ENCODE results near the gene RPH3AL.

RPH3AL gene

DNA sequence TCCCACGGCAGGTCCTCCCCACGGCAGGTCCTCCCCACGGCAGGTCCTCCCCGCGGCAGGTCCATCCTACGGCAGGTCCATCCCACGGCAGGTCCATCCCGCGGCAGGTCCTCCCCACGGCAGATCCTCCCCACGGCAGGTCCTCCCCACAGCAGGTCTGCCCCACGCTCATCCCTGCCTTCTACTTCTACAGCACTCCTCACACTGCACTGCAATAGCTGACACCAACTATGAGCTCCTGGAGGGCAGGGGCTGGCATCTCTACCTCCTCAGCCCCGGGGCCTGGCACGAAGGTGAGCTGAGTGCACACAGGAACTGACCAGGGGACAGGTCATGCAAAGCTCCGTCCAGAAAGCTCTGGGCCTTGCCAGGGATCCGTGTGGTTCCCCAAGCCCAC, 45.3 kb downstream of the RPH3AL start:
- no peak overlapping the region for H3K4me3 ChIP-seq (ENCODE audit: low read length)
- TF ChIP-seq CTCF (IDR thresholded peaks at IDR 0.05; ENCODE audit: insufficient read depth, low read depth, low read length, missing control alignments) = no peak
- DNase-seq (ENCODE audit: low read depth) = no peak

- H3K4me3 ChIP-seq (ENCODE audit: low read length) = no peak overlapping the region
- no peak for DNase-seq (ENCODE audit: low read depth)
- TF ChIP-seq CTCF (IDR thresholded peaks at IDR 0.05; ENCODE audit: insufficient read depth, low read depth, low read length, missing control alignments) = no peak
These were observed 45.9 kb downstream of the RPH3AL start for GRCh38 chr17:306536-307294.

DNA sequence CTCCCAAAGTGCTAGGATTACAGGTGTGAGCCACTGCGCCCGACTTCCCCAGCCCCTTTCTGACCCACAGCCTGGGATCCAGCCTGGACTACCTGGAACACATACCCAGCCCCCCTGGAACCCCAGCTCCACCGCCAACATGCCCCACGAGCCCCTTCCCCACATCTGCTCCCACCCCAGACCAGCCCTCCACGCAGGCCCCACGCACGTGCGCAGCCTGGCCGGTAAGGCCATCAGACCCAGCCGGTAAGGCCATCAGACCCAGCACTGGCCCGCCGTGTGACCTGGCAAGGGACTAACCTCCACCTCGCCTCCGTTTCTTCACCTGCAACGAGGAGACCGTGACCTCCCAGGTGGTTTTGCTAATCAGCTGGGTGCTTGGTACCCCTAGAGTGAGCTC, 46.5 kb downstream of the RPH3AL start:
- no peak overlapping the region for H3K4me3 ChIP-seq (ENCODE audit: low read length)
- no peak for TF ChIP-seq CTCF (IDR thresholded peaks at IDR 0.05; ENCODE audit: insufficient read depth, low read depth, low read length, missing control alignments)
- no peak for DNase-seq (ENCODE audit: low read depth)

DNA sequence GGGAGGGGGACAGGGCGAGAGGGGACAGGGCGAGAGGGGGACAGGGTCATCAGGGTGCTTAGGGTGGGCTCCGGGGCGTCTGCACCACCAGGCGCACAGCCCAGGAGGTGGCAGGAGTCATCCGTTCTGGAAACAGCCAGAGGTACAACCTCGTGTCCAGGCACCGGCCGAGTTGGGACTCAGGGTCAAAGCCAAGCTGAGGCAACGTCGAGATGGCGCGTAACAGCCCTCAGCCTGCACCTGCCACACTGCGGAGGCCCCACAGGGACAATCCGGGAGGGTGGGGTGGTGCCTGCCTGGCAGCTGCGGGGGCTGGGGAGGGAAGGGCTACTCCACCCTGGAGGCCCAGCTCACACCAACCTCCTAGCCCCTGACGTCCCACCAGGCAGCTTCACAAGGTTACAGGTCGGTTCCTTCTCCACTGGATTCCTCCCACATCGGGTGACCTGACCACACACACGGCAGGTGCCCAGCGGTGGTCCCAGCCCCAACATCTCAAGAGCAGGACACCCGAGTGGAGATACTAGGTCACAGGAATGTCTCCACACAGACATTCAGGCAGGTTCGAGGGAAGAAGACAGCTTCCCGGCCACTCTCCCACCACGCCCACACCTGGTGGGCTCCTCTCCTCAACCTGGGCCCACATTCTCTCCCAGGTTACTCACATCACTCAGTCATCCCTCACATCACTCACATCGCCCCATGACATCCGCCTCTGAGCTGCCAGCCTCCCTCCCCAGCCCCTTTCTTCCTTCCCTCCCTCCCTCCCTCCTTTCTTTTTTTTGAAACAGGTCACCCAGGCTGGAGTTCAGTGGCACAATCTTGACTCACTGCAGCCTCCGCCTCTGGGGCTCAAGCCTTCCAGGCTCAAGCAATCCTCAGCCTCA, 47.3 kb downstream of the RPH3AL start:
- no peak overlapping the region for H3K4me3 ChIP-seq (ENCODE audit: low read length)
- DNase-seq (ENCODE audit: low read depth) = no peak
- no peak for TF ChIP-seq CTCF (IDR thresholded peaks at IDR 0.05; ENCODE audit: insufficient read depth, low read depth, low read length, missing control alignments)

DNA sequence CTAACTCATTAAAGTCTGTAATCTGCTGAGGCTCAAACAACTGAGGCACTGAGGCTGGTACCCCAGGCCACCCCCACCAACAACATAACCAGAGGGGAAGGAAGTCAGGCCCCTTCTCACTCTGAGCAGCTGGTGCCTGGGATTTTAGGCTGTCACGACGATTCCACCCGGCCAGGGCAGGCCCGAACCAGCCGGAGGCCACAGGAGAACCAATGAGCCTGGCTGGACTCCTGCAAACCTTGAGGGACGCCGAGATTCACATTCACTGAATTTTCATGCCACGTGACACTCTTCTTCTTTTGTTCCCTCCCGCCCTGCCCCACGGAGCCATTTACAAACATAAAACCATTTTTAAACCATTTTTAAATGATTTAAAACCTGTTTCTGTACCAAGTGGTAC, 48.1 kb downstream of the RPH3AL start:
- no peak for DNase-seq (ENCODE audit: low read depth)
- TF ChIP-seq CTCF (IDR thresholded peaks at IDR 0.05; ENCODE audit: insufficient read depth, low read depth, low read length, missing control alignments) = no peak
- H3K4me3 ChIP-seq (ENCODE audit: low read length) = no peak overlapping the region

DNA sequence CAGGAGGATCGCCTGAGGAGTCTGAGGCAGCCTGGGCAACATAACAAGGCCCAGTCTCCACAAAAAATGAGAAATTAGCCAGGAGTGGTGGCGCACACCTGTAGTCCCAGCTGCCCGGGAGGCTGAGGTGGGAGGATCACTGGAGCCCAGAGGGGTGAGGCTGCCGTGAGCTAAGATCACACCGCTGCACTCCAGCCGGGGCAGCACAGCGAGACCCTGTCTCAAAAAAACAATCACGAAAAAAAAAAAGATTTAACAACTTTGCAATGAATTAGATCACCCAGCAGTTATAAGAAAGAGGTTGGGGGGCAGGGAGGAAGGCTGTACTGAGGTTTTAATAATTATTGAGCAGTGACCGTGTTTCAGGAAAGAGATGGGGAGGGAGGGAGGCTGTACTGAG, 49.4 kb downstream of the RPH3AL start:
- no peak for DNase-seq (ENCODE audit: low read depth)
- no peak for TF ChIP-seq CTCF (IDR thresholded peaks at IDR 0.05; ENCODE audit: insufficient read depth, low read depth, low read length, missing control alignments)
- H3K4me3 ChIP-seq (ENCODE audit: low read length) = no peak overlapping the region

All from epithelial cell of esophagus (primary cell).